HepG2 (cell line): ENCODE results near the gene TRPT1. TPM values are rescaled to one million over a fixed set of nuclear protein-coding genes. Genes with fewer than 3 reads are reported as not detected.

Source experiments
- AGO2 ChIP-seq: fragments of 200-400 bp; formaldehyde crosslinking; optimal IDR thresholded peaks from 2 replicates; pipeline ENCODE3; 2017; ENCODE audit warnings: mild to moderate bottlenecking, low read depth, low read length, moderate library complexity
- AKAP8 ChIP-seq: sonication (generic); formaldehyde crosslinking; IDR thresholded peaks from 2 replicates; pipeline ENCODE4 v1.5.1; 2020; ENCODE audit warnings: mild to moderate bottlenecking, missing genetic modification reagents
- FOXP4 ChIP-seq: sonication (generic); formaldehyde crosslinking; IDR thresholded peaks from 2 replicates; pipeline ENCODE4 v1.4.0; 2020; ENCODE audit warnings: missing genetic modification reagents
- YEATS2 ChIP-seq: sonication (generic); formaldehyde crosslinking; IDR thresholded peaks from 2 replicates; pipeline ENCODE4 v1.4.0; 2020; ENCODE audit warnings: missing genetic modification reagents, borderline replicate concordance
- YY1 ChIP-seq: IDR thresholded peaks from 2 replicates; pipeline ENCODE4 v1.6.1; 2011; ENCODE audit warnings: low read length, low read depth, moderate library complexity, mild to moderate bottlenecking; ENCODE audit not compliant: insufficient read depth, insufficient replicate concordance
- ZBTB40 ChIP-seq, 2 experiments: fragments of 450-650 bp in 1 of 2; sonication (generic) in 1 of 2; formaldehyde crosslinking in 1 of 2; IDR thresholded peaks; 2 replicates each; pipeline versions ENCODE4 v1.6.1 to v1.8.0; 2016 to 2022; ENCODE audit warnings: antibody characterized with exemption in 1 of 2, mild to moderate bottlenecking in 1 of 2, missing genetic modification reagents in 1 of 2
- ZBTB44 ChIP-seq: sonication (generic); formaldehyde crosslinking; IDR thresholded peaks from 2 replicates; pipeline ENCODE4 v1.4.0; 2020; ENCODE audit warnings: missing genetic modification reagents
- ZNF280B ChIP-seq: sonication (generic); formaldehyde crosslinking; IDR thresholded peaks from 2 replicates; pipeline ENCODE4 v1.5.0; 2020; ENCODE audit warnings: missing genetic modification reagents, mild to moderate bottlenecking, borderline replicate concordance
- ZNF329 ChIP-seq: sonication (generic); formaldehyde crosslinking; IDR thresholded peaks from 2 replicates; pipeline ENCODE4 v1.9.0; 2021; ENCODE audit warnings: low read depth, mild to moderate bottlenecking, missing genetic modification reagents
- ZNF781 ChIP-seq: sonication (generic); formaldehyde crosslinking; IDR thresholded peaks from 2 replicates; pipeline ENCODE4 v1.5.1; 2020; ENCODE audit warnings: borderline replicate concordance, mild to moderate bottlenecking, missing genetic modification reagents; ENCODE audit errors: not compliant biosample characterization
- polyA plus RNA-seq, 8 experiments: library from polyadenylated mRNA; depleted of rRNA in 3 of 8; stranded (reverse) in 7 of 8; unstranded in 1 of 8; fragments of >200 nt; fragmentation: Illumina TruSeq in 4 of 8; extraction: Trizol in 4 of 8; gene quantifications; 2 replicates each; pipeline versions ENCODE4 v1.2.1 to v1.2.3, GENCODE V29; 2011 to 2016; ENCODE audit warnings: low read depth in 4 of 8, missing spikeins in 1 of 8, mixed read lengths in 1 of 8; ENCODE audit not compliant: insufficient read depth in 1 of 8
- total RNA-seq, 5 experiments: library from RNA; depleted of rRNA; stranded (reverse); fragments of >200 nt; fragmentation: Illumina TruSeq; extraction: Trizol; gene quantifications; 2 replicates each; pipeline ENCODE4 v1.2.3, GENCODE V29; 2016; ENCODE audit warnings: low read depth in 1 of 5

Gene TRPT1
- total and polyA plus RNA-seq, 2 of the 13 experiments (the other 11 are each of a cell fraction or from before 2014, with no cell fraction given) = 24.8 to 40.7 TPM

GRCh38 chr11:64230171-64230984, 4.4 kb upstream of the TRPT1 start, which contains the start of gene DNAJC4 (continued):
- TF ChIP-seq YY1 = peak; percentile 87
- no peak for TF ChIP-seq ZBTB40 (IDR thresholded peaks at IDR 0.05)
- TF ChIP-seq ZBTB40 (CRISPR knock-in tag; IDR thresholded peaks at IDR 0.05) = peak; percentile 53; the same call in 1 of the 2 replicates
- peak; percentile 63; the same call in 1 of the 2 replicates for TF ChIP-seq ZNF280B (CRISPR knock-in tag)
- TF ChIP-seq ZBTB44 = no peak
- no peak for TF ChIP-seq FOXP4
- no peak for TF ChIP-seq ZNF781
- peak; percentile 21; the same call in 1 of the 2 replicates for TF ChIP-seq YEATS2 (CRISPR knock-in tag)
- TF ChIP-seq AGO2 = peak; percentile 85
- 0 out of 2 replicates have a peak, but pooled peaks have one; percentile 66 for TF ChIP-seq ZNF329 (CRISPR knock-in tag)
- peak; percentile 95; the same call in 1 of the 2 replicates for TF ChIP-seq AKAP8 (CRISPR knock-in tag)
